Measurements from ENCODE around the gene MAB21L2.
"Not testable (repeated sequence)": the region's sequence is repeated elsewhere in the genome, so short reads cannot be mapped to it uniquely, and the experiment has no call there.

MAB21L2 gene

GRCh38 chr4:150543042-150543441 lies 38.9 kb upstream of the MAB21L2 start:
- H3K4me2 ChIP-seq (ENCODE audit: low read depth, low read length, poor library complexity, severe bottlenecking) = no peak overlapping the region
- H3K4me3 ChIP-seq (ENCODE audit: insufficient read depth, low read length, poor library complexity, severe bottlenecking) = no peak overlapping the region
- peaks cover 8% of the 10 kb centered on the region; the same call in 1 of the 2 replicates for H3F3A ChIP-seq (ENCODE audit: insufficient read depth)
- H3K36me3 ChIP-seq (ENCODE audit: low read length) = no peaks in the 10 kb centered on the region
- no peak overlapping the region for H2AFZ ChIP-seq (ENCODE audit: low read depth, low read length, severe bottlenecking)
- H3K27ac ChIP-seq (ENCODE audit: low read depth, low read length) = no peak overlapping the region
- no peaks in the 10 kb centered on the region for H3K27me3 ChIP-seq (ENCODE audit: low read length)
- H3K79me2 ChIP-seq (ENCODE audit: insufficient read depth, low read length) = no peaks in the 10 kb centered on the region
- no peak overlapping the region for H3K9ac ChIP-seq (ENCODE audit: low read length)
- H3K9me2 ChIP-seq (replicated peaks; ENCODE audit: insufficient read depth, low read length) = no peaks in the 10 kb centered on the region
- H3K9me3 ChIP-seq (ENCODE audit: insufficient read depth, low read length) = no peaks in the 10 kb centered on the region
- no peaks in the 10 kb centered on the region for H4K20me1 ChIP-seq (ENCODE audit: low read depth, low read length)
- TF ChIP-seq CTCF (IDR thresholded peaks at IDR 0.05; ENCODE audit: insufficient read depth, low read length, poor library complexity, severe bottlenecking) (no peak), EZH2phosphoT487 (conservative IDR thresholded peaks at IDR 0.05; ENCODE audit: low read length) (no peak)

- Histone ChIP-seq H3K9me3 (ENCODE audit: insufficient read depth, low read length) (no peaks in the 10 kb centered on the region), H3K27ac (ENCODE audit: low read depth, low read length) (no peak overlapping the region)
Measured at GRCh38 chr4:150546286-150546685, 35.7 kb upstream of the MAB21L2 start.

GRCh38 chr4:150547154-150547838 lies 34.7 kb upstream of the MAB21L2 start:
- H3K4me2 ChIP-seq (ENCODE audit: low read depth, low read length, poor library complexity, severe bottlenecking) = no peak overlapping the region
- H4K20me1 ChIP-seq (ENCODE audit: low read depth, low read length) = no peaks in the 10 kb centered on the region
- no peak overlapping the region for H3K4me3 ChIP-seq (ENCODE audit: insufficient read depth, low read length, poor library complexity, severe bottlenecking)
- H3K9me3 ChIP-seq (ENCODE audit: insufficient read depth, low read length) = no peaks in the 10 kb centered on the region
- H3K27ac ChIP-seq (ENCODE audit: low read depth, low read length) = no peak overlapping the region
- no peaks in the 10 kb centered on the region for H3K79me2 ChIP-seq (ENCODE audit: insufficient read depth, low read length)
- no peaks in the 10 kb centered on the region for H3K36me3 ChIP-seq (ENCODE audit: low read length)
- no peaks in the 10 kb centered on the region for H3K9me2 ChIP-seq (replicated peaks; ENCODE audit: insufficient read depth, low read length)
- H3K9ac ChIP-seq (ENCODE audit: low read length) = no peak overlapping the region
- H2AFZ ChIP-seq (ENCODE audit: low read depth, low read length, severe bottlenecking) = no peak overlapping the region
- peaks cover 5% of the 10 kb centered on the region; the same call in 1 of the 2 replicates for H3F3A ChIP-seq (ENCODE audit: insufficient read depth)
- TF ChIP-seq EZH2phosphoT487 (conservative IDR thresholded peaks at IDR 0.05; ENCODE audit: low read length) (no peak), CTCF (IDR thresholded peaks at IDR 0.05; ENCODE audit: insufficient read depth, low read length, poor library complexity, severe bottlenecking) (no peak)
- H3K27me3 ChIP-seq (ENCODE audit: low read length) = no peaks in the 10 kb centered on the region

More at GRCh38 chr4:150546286-150546685, 35.7 kb upstream of the MAB21L2 start:
- TF ChIP-seq EZH2phosphoT487 (conservative IDR thresholded peaks at IDR 0.05; ENCODE audit: low read length) = no peak
- TF ChIP-seq CTCF (IDR thresholded peaks at IDR 0.05; ENCODE audit: insufficient read depth, low read length, poor library complexity, severe bottlenecking) = no peak
- H3K79me2 ChIP-seq (ENCODE audit: insufficient read depth, low read length) = no peaks in the 10 kb centered on the region
- no peak overlapping the region for H3K4me3 ChIP-seq (ENCODE audit: insufficient read depth, low read length, poor library complexity, severe bottlenecking)
- H3K9me2 ChIP-seq (replicated peaks; ENCODE audit: insufficient read depth, low read length) = no peaks in the 10 kb centered on the region
- no peak overlapping the region for H2AFZ ChIP-seq (ENCODE audit: low read depth, low read length, severe bottlenecking)
- no peaks in the 10 kb centered on the region for H4K20me1 ChIP-seq (ENCODE audit: low read depth, low read length)
- no peak overlapping the region for H3K4me2 ChIP-seq (ENCODE audit: low read depth, low read length, poor library complexity, severe bottlenecking)
- H3K27me3 ChIP-seq (ENCODE audit: low read length) = no peaks in the 10 kb centered on the region
- H3K9ac ChIP-seq (ENCODE audit: low read length) = no peak overlapping the region
- H3F3A ChIP-seq (ENCODE audit: insufficient read depth) = peaks cover 8% of the 10 kb centered on the region; the same call in 1 of the 2 replicates
- H3K36me3 ChIP-seq (ENCODE audit: low read length) = no peaks in the 10 kb centered on the region

- not testable (repeated sequence) for H3K4me2 ChIP-seq (ENCODE audit: low read depth, low read length, poor library complexity, severe bottlenecking); H3K4me3 ChIP-seq (ENCODE audit: insufficient read depth, low read length, poor library complexity, severe bottlenecking); H3K27me3 ChIP-seq (ENCODE audit: low read length)
Measured at GRCh38 chr4:150557811-150558210, 24.1 kb upstream of the MAB21L2 start.

More at GRCh38 chr4:150557811-150558210, 24.1 kb upstream of the MAB21L2 start:
- H3K9ac ChIP-seq (ENCODE audit: low read length); H3K9me2 ChIP-seq (replicated peaks; ENCODE audit: insufficient read depth, low read length); H3F3A ChIP-seq (ENCODE audit: insufficient read depth); H3K27ac ChIP-seq (ENCODE audit: low read depth, low read length); H3K9me3 ChIP-seq (ENCODE audit: insufficient read depth, low read length); H3K36me3 ChIP-seq (ENCODE audit: low read length); H2AFZ ChIP-seq (ENCODE audit: low read depth, low read length, severe bottlenecking); H4K20me1 ChIP-seq (ENCODE audit: low read depth, low read length); H3K79me2 ChIP-seq (ENCODE audit: insufficient read depth, low read length): not testable (repeated sequence)
